Endothelial cell (in vitro differentiated cells): Measurements from ENCODE around the gene CASZ1. TPM values are rescaled to one million over a fixed set of nuclear protein-coding genes. Genes with fewer than 3 reads are reported as not detected.

Source experiments
- DNase-seq: peaks from one replicate; pipeline ENCODE4 v3.0.0; 2021; ENCODE audit warnings: low spot score
- H3K27ac Mint-ChIP-seq: one replicate; pipeline ENCODE4 v1.8.0; 2021; ENCODE audit warnings: mixed read lengths, inconsistent platforms; ENCODE audit not compliant: unreplicated experiment
- H3K27me3 Mint-ChIP-seq: one replicate; pipeline ENCODE4 v1.8.0; 2021; ENCODE audit warnings: mild to moderate bottlenecking, moderate library complexity, mixed read lengths, inconsistent platforms; ENCODE audit not compliant: unreplicated experiment
- H3K36me3 Mint-ChIP-seq: one replicate; pipeline ENCODE4 v1.8.0; 2021; ENCODE audit warnings: mild to moderate bottlenecking, low read depth, mixed read lengths, inconsistent platforms; ENCODE audit not compliant: unreplicated experiment
- H3K4me1 Mint-ChIP-seq: one replicate; pipeline ENCODE4 v1.8.0; 2021; ENCODE audit warnings: mild to moderate bottlenecking, mixed read lengths, inconsistent platforms; ENCODE audit not compliant: unreplicated experiment
- H3K4me3 Mint-ChIP-seq: one replicate; pipeline ENCODE4 v1.8.0; 2021; ENCODE audit warnings: mild to moderate bottlenecking, mixed read lengths, inconsistent platforms; ENCODE audit not compliant: unreplicated experiment
- H3K9me3 Mint-ChIP-seq: one replicate; pipeline ENCODE4 v1.8.0; 2021; ENCODE audit warnings: mixed read lengths, inconsistent platforms; ENCODE audit not compliant: unreplicated experiment
- CTCF ChIP-seq: fragments of 200-600 bp; sonication (generic); IDR thresholded peaks from one replicate; pipeline ENCODE4 v1.5.0; 2021; ENCODE audit warnings: antibody characterized with exemption; ENCODE audit not compliant: unreplicated experiment
- total RNA-seq: library from RNA; stranded (reverse); fragmentation: NEBNext Ultra II Directional; extraction: Animal tissue kit (Norgen Biotek cat#: 25700); gene quantifications from one replicate; pipeline ENCODE4 v1.2.1, GENCODE V29; 2021; ENCODE audit not compliant: unreplicated experiment

Gene CASZ1
- total RNA-seq, 1 donor from 2014 or later = 6.3 TPM

- H3K9me3 Mint-ChIP-seq = no peaks in the 10 kb centered on the region
- TF ChIP-seq CTCF = no peak
- no peak overlapping the region for H3K4me3 Mint-ChIP-seq
- no peak for DNase-seq
- H3K4me1 Mint-ChIP-seq = peaks cover 2% of the 10 kb centered on the region
- H3K27ac Mint-ChIP-seq = no peak overlapping the region
- H3K36me3 Mint-ChIP-seq = no peaks in the 10 kb centered on the region
- H3K27me3 Mint-ChIP-seq = peaks cover 3% of the 10 kb centered on the region
Measured at GRCh38 chr1:10768552-10768951, 27.9 kb downstream of the CASZ1 start.

GRCh38 chr1:10767282-10767681, 29.2 kb downstream of the CASZ1 start:
- Mint-ChIP-seq H3K4me3 (no peak overlapping the region), H3K4me1 (peaks cover 10% of the 10 kb centered on the region), H3K36me3 (no peaks in the 10 kb centered on the region), H3K9me3 (no peaks in the 10 kb centered on the region), H3K27me3 (peaks cover 11% of the 10 kb centered on the region), H3K27ac (no peak overlapping the region)
- DNase-seq = no peak
- no peak for TF ChIP-seq CTCF

- Mint-ChIP-seq H3K36me3 (no peaks in the 10 kb centered on the region), H3K4me3 (no peak overlapping the region), H3K27ac (no peak overlapping the region), H3K9me3 (no peaks in the 10 kb centered on the region), H3K27me3 (peaks cover 11% of the 10 kb centered on the region), H3K4me1 (peaks cover 16% of the 10 kb centered on the region)
- DNase-seq = no peak
- TF ChIP-seq CTCF = no peak
Measured at GRCh38 chr1:10765734-10766478, 30.5 kb downstream of the CASZ1 start.

GRCh38 chr1:10765304-10765703, 31.1 kb downstream of the CASZ1 start:
- H3K36me3 Mint-ChIP-seq = no peaks in the 10 kb centered on the region
- peaks cover 11% of the 10 kb centered on the region for H3K27me3 Mint-ChIP-seq
- H3K27ac Mint-ChIP-seq = no peak overlapping the region
- H3K4me1 Mint-ChIP-seq = peaks cover 19% of the 10 kb centered on the region
- no peak for TF ChIP-seq CTCF
- H3K9me3 Mint-ChIP-seq = no peaks in the 10 kb centered on the region
- H3K4me3 Mint-ChIP-seq = no peak overlapping the region
- no peak for DNase-seq

GRCh38 chr1:10764296-10764798, 32.1 kb downstream of the CASZ1 start:
- peaks cover 19% of the 10 kb centered on the region for H3K4me1 Mint-ChIP-seq
- TF ChIP-seq CTCF = no peak
- H3K4me3 Mint-ChIP-seq = no peak overlapping the region
- H3K36me3 Mint-ChIP-seq = no peaks in the 10 kb centered on the region
- H3K27ac Mint-ChIP-seq = no peak overlapping the region
- H3K9me3 Mint-ChIP-seq = no peaks in the 10 kb centered on the region
- DNase-seq = no peak
- peaks cover 16% of the 10 kb centered on the region for H3K27me3 Mint-ChIP-seq
